Ovary (tissue), 9 donors: ENCODE measurements around the gene OLIG2. TPM values are rescaled to one million over a fixed set of nuclear protein-coding genes. Genes with fewer than 3 reads are reported as not detected.

ENCODE experiments used
- DNase-seq, 5 donors: peaks; one replicate each; pipeline ENCODE4 v3.0.0-alpha.2; 2019 to 2020
- H3K27ac ChIP-seq, 2 donors: fragments of 200-600 bp; one replicate each; pipeline versions ENCODE4 v1.5.1 to v1.8.0; 2019 to 2022
- H3K27me3 ChIP-seq: fragments of 200-600 bp; one replicate; pipeline ENCODE4 v1.8.0; 2022
- H3K36me3 ChIP-seq: fragments of 200-600 bp; sonication (generic); one replicate; pipeline ENCODE4 v1.5.1; 2019
- H3K4me1 ChIP-seq: one replicate; pipeline ENCODE4 v1.8.1; 2013; ENCODE audit warnings: mild to moderate bottlenecking, moderate library complexity; ENCODE audit not compliant: insufficient read depth
- H3K4me3 ChIP-seq: fragments of 200-600 bp; sonication (generic); one replicate; pipeline ENCODE4 v1.5.1; 2017
- H3K9me3 ChIP-seq, 2 donors: fragments of 200-600 bp in 1 of 2; sonication (generic) in 1 of 2; one replicate each; pipeline versions ENCODE4 v1.5.1 to v1.8.1; 2013 to 2019; ENCODE audit warnings: mild to moderate bottlenecking in 1 of 2, moderate library complexity in 1 of 2
- EP300 ChIP-seq: sonication (generic); formaldehyde crosslinking; IDR thresholded peaks from one replicate; pipeline ENCODE4 v1.6.1; 2017; ENCODE audit warnings: antibody characterized with exemption
- POLR2A ChIP-seq: fragments of 450-650 bp; IDR thresholded peaks from one replicate; pipeline ENCODE4 v1.6.1; 2017; ENCODE audit warnings: antibody characterized with exemption, mild to moderate bottlenecking, moderate library complexity
- WGBS, 3 donors: extraction: QIAGEN DNeasy Blood & Tissue Kit in 1 of 3; methylation state at CpG; one replicate each; pipeline versions ENCODE4 v1.1.5 to v1.1.7; 2013 to 2017; 5-methylcytosine and 5-hydroxymethylcytosine counted together
- intact Hi-C, 4 donors: fragments of 100-400 bp; cut with DNase I; formaldehyde crosslinking; loops; one replicate each; pipeline versions ENCODE4 v1.11.0 to v1.15.1; 2022 to 2023
- polyA plus RNA-seq, 2 donors: library from polyadenylated mRNA; stranded (reverse); fragments of 200-250 nt in 1 of 2; fragments of 350-450 nt in 1 of 2; fragmentation: Illumina TruSeq in 1 of 2; extraction: RNeasy Lipid Tissue Mini Kit (QIAGEN cat#74804) in 1 of 2; gene quantifications; one replicate each; pipeline ENCODE4 v1.2.3, GENCODE V29; 2013 to 2014
- total RNA-seq, 7 donors: library from RNA; depleted of rRNA in 2 of 7; stranded (reverse); fragments of >200 nt in 2 of 7; fragmentation: NEBNext Ultra II Directional in 3 of 7; extraction: Animal tissue kit (Norgen Biotek cat#: 25700) in 3 of 7; gene quantifications; one replicate each; pipeline versions ENCODE4 v1.1.0 to v1.2.4, GENCODE V29; 2016 to 2023
- TF ChIP-seq, protein P1 (sequence below), 3 donors: fragments of 450-650 bp in 2 of 3; fragments of 200-600 bp in 1 of 3; IDR thresholded peaks; one replicate each; pipeline versions ENCODE4 v1.5.1 to v1.8.0; 2016 to 2022; ENCODE audit warnings: antibody characterized with exemption in 3 of 3, mild to moderate bottlenecking in 1 of 3
- donor health status: DM: no; HTN: no; CAD: no; lungs with moderate emphysema.
- donor health status: DM: no; HTN: no; CAD: no.
- donor health status: Bipolar disorder and iron deficiency.
- donor health status: DM: yes; HTN: yes; CAD: no.
- donor health status: DM: no; HTN: no; CAD: no.
- donor health status: DM: yes; HTN: yes; CAD: no.

The OLIG2 gene
- total and polyA plus RNA-seq, 9 donors, result not detected

DNA sequence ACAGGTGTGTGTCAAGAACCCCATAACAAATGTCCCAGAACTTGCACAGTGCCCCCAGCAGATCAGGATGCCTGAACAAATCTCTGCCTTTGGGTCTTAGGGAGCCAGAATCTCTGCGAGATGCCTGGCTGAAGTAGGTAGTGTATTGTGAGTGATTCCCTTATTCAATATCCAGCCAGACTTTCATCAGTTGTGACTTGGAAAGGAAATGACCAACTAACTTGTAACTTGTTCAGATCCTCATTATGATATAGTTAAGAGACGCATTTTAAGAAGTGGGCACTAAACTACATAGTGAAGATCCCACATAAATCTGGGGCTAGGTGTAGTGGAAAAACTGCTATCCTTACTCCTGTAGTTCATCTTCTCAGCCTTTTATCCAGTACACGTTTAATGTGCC is 11.8 kb downstream of the OLIG2 start:
- no peak for TF ChIP-seq EP300
- TF ChIP-seq, protein P1, sequence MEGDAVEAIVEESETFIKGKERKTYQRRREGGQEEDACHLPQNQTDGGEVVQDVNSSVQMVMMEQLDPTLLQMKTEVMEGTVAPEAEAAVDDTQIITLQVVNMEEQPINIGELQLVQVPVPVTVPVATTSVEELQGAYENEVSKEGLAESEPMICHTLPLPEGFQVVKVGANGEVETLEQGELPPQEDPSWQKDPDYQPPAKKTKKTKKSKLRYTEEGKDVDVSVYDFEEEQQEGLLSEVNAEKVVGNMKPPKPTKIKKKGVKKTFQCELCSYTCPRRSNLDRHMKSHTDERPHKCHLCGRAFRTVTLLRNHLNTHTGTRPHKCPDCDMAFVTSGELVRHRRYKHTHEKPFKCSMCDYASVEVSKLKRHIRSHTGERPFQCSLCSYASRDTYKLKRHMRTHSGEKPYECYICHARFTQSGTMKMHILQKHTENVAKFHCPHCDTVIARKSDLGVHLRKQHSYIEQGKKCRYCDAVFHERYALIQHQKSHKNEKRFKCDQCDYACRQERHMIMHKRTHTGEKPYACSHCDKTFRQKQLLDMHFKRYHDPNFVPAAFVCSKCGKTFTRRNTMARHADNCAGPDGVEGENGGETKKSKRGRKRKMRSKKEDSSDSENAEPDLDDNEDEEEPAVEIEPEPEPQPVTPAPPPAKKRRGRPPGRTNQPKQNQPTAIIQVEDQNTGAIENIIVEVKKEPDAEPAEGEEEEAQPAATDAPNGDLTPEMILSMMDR (IDR thresholded peaks at IDR 0.05), result no peak
- no peak for TF ChIP-seq POLR2A
- no peaks in the 10 kb centered on the region for H3K9me3 ChIP-seq
- H3K36me3 ChIP-seq, result no peaks in the 10 kb centered on the region
- WGBS, 3 donors, result 68 to 70% (median 69%) methylated on average over 3 of the region's 3 CpGs
- H3K4me3 ChIP-seq, result no peak overlapping the region
- no peak for DNase-seq
- intact Hi-C loops, result no loop called here
- H3K27me3 ChIP-seq, result no peaks in the 10 kb centered on the region
- H3K27ac ChIP-seq, result no peak overlapping the region
- no peaks in the 10 kb centered on the region for H3K4me1 ChIP-seq

DNA sequence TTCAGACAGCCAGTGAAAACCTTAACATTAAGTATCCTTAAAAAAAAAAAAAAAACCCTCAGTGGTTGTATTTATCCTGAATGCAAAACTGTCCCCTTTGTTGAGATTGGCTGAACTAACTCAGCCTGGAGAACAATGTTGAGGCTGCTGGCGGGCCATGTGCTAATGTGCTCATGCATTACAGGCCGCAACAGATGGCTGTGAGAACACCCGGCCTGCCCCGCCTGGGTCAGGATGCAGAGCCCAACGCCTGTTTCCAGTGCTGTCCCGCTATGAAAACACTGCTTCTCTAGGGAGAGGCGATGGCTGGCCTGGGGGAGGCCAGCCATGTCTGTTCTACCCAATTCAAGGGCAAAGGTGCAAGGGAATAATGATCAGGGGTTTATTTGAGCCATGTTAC is 13.8 kb downstream of the OLIG2 start:
- Histone ChIP-seq H3K36me3 (no peaks in the 10 kb centered on the region), H3K4me3 (no peak overlapping the region), H3K9me3 (no peaks in the 10 kb centered on the region), H3K27me3 (no peaks in the 10 kb centered on the region), H3K4me1 (no peaks in the 10 kb centered on the region), H3K27ac (no peak overlapping the region)
- DNase-seq, result no peak
- WGBS, 3 donors, result 48 to 57% (median 49%) methylated on average over 7 of the region's 7 CpGs
- intact Hi-C loops, result no loop called here
- TF ChIP-seq POLR2A (no peak), EP300 (no peak)
- TF ChIP-seq, protein P1 (IDR thresholded peaks at IDR 0.05), result no peak

DNA sequence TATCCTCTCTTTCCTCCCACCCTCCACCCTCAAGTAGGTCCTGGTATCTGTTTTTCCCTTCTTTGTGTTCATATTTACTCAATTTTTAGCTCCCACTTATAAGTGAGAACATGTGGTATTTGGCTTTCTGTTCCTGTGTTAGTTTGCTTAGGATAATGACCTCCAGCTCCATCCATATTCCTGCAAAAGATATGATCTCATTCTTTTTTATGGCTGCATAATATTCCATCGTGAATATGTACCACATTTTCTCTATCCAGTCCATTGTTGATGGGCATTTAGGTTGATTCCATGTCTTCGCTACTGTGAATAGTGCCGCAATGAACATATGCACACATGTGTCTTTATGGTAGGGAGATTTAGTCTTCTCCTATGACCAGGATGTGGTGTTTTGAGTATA is 14.5 kb downstream of the OLIG2 start:
- H3K4me1 ChIP-seq, result no peaks in the 10 kb centered on the region
- DNase-seq, result no peak
- H3K27me3 ChIP-seq, result no peaks in the 10 kb centered on the region
- H3K4me3 ChIP-seq, result no peak overlapping the region
- intact Hi-C loops, result no loop called here
- H3K9me3 ChIP-seq, result no peaks in the 10 kb centered on the region
- no peak overlapping the region for H3K27ac ChIP-seq
- no peak for TF ChIP-seq POLR2A
- TF ChIP-seq, protein P1 (IDR thresholded peaks at IDR 0.05), result no peak
- no peak for TF ChIP-seq EP300
- no peaks in the 10 kb centered on the region for H3K36me3 ChIP-seq
- WGBS, 3 donors, result 92 to 94% (median 92%) methylated on average over 3 of the region's 3 CpGs

DNA sequence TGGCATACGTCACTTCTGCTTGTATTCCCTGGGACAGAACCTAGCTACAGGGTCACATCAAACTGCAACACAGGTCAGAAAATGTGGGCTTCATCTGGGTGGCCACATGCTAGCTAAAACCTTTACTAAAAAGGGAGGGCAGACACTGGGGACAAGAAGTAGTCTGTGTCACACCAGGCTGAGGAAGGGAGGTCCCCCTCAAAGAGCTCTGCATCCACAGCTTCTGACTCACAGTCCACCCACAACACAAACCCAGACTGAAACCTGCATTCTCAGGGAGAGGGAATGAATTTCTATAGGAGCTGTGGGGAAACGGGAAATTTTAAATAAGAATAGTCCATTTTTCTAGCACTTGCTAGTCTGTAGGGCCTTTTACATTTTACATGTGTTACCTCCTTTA is 16.2 kb downstream of the OLIG2 start:
- no peaks in the 10 kb centered on the region for H3K9me3 ChIP-seq
- intact Hi-C loops, result no loop called here
- DNase-seq, result no peak
- no peak overlapping the region for H3K4me3 ChIP-seq
- 46 to 51% (median 48%) methylated on average over 2 of the region's 2 CpGs for WGBS, 3 donors
- no peaks in the 10 kb centered on the region for H3K4me1 ChIP-seq
- TF ChIP-seq, protein P1 (IDR thresholded peaks at IDR 0.05), result no peak
- TF ChIP-seq POLR2A (no peak), EP300 (no peak)
- H3K27ac ChIP-seq, result no peak overlapping the region
- H3K36me3 ChIP-seq, result no peaks in the 10 kb centered on the region
- no peaks in the 10 kb centered on the region for H3K27me3 ChIP-seq

DNA sequence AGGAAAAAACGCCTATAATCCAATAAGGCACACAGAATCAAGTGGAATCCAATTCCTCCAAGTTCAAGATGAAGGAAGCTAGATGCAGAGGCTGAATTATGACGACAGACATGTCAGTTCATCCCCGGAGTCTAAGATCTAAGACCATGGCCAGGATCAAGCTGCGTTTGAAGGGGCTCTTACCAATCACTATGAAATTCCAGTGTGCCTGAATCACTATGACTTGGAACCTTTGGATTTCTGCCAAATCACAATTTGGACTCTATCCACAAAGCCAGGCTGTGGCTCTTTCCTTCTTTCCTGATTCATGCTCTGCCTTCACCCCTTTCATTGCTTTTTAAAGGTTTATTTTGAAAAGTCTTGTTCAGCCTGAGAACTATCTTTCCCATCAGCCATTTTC is 17.1 kb downstream of the OLIG2 start:
- Histone ChIP-seq H3K36me3 (no peaks in the 10 kb centered on the region), H3K4me1 (no peaks in the 10 kb centered on the region), H3K9me3 (no peaks in the 10 kb centered on the region), H3K4me3 (no peak overlapping the region), H3K27ac (no peak overlapping the region), H3K27me3 (no peaks in the 10 kb centered on the region)
- WGBS, 3 donors, result 20 to 33% (median 23%) methylated on average over 4 of the region's 4 CpGs
- intact Hi-C loops, result no loop called here
- no peak for DNase-seq
- TF ChIP-seq EP300 (no peak), POLR2A (no peak)
- TF ChIP-seq, protein P1 (IDR thresholded peaks at IDR 0.05), result no peak
